HG03135 (cell line): ENCODE results near the gene NEU3.
"Not testable (repeated sequence)": the region's sequence is repeated elsewhere in the genome, so short reads cannot be mapped to it uniquely, and the experiment has no call there.

ENCODE experiments used
- ATAC-seq: cut with Tn5 transposase; IDR thresholded peaks from one replicate; pipeline ENCODE4 v1.9.1; 2021; ENCODE audit warnings: mild to moderate bottlenecking, moderate library complexity; ENCODE audit not compliant: unreplicated experiment

The NEU3 gene

DNA sequence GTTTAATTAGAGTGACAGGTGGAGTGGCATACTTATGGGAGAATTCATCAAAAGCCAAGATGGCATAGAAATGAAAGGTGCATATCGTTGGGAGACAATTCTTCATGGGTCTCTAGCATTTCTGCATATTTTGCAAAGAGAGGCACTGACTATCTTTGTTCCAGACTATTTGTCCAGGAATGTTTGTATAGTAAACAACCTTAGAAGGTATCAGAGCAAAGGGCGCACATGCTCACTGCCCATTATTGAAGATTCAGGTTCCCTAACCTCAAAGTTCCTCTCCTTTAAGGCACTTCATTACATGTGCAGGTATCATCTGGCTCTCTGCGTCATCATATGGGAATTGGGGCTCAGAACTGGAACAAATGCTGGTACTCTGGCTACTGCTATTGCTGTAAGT is 4.7 kb upstream of the NEU3 start:
- no peak for ATAC-seq

DNA sequence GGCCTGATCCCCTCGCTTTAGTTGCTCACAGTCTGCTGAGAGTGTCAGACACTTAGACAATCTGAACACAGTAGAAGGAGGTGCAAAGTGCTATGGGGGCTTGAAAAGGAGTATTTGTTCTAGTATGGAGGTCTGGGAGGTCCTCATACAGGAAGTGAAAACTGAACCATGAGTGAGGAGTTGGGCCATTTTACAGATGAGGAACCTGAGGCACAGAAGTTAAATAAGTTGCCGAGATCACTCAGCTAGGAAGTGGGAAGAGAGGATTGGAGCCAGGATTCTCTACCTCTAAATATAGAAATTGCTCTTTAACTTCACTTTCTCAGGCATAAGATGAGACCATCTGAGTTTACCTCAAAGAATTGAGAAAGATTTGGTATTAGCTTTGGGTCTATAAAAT is 4.0 kb upstream of the NEU3 start:
- ATAC-seq = no peak

DNA sequence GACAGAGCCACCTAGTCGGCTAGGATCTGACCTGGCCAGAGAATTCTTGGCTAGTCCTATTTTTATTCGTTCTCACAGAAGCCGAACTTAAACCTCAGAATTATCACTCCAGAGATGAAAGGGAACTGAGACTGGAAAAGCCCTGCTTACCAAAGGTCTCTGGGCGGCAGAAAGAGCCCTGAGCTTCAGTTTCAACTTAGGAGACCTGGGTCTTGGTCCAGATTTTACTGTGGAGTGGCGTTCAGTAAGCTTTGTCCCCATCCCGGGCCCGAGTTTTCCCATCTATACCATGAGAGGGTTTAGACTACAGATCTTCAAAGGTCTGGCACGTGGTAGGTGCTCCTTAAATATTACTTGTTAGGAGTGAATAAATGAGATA is 516 bp downstream of the NEU3 start:
- ATAC-seq = peak; percentile 5

DNA sequence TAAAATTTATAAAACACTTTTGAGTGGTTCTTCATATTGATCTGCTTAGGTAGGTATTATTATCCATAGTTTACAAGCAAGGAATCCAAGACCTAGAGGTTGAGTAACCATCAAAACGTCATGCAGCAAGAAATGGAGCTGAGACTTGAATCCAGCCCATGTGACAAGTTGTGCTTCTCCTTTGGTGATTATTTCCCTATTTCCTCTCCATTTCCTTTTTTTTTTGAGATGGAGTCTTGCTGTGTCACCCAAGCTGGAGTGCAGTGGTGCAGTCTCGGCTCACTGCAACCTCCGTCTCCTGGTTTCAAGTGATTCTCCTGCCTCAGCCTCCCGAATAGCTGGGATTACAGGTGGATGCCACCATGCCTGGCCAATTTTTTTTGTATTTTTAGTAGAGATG is 1.4 kb downstream of the NEU3 start:
- not testable (repeated sequence) for ATAC-seq

DNA sequence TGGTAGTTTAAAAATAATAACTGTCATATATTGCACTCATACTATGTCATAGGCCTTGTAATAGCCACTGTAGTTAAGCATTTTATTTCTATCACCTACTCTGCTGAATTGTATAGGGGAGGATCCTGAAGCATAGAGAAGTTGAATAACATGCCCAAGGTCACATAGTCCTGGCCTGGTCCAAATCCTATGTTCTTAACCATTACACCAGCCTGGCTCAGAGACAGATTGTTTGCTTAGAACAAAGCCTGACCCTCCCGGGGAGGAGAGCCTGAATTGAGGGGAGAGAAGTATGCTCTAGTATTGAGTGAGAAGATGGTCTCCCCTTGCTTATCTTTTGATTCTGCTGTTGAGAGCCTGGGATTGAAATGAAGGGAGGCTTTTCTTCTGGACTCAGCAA is 2.2 kb downstream of the NEU3 start:
- no peak for ATAC-seq

DNA sequence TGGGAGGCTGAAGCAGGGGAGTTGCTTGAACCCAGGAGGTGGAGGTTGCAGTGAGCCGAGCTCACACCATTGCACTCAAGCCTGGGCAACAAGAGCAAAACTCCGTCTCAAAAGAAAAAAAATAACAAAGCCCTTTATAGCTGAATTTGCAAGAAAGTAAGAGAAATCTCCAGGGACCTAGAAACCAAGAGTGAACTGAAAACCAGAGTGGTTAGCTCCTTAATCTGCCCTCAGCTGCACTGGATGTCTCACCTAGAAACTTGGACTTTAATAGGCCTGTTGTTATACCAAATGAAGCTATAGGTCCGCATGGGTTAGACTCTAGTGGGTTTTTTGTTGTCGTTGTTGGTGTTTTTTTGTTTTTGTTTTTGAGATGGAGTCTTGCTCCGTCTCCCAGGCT is 4.1 kb downstream of the NEU3 start:
- no peak for ATAC-seq

DNA sequence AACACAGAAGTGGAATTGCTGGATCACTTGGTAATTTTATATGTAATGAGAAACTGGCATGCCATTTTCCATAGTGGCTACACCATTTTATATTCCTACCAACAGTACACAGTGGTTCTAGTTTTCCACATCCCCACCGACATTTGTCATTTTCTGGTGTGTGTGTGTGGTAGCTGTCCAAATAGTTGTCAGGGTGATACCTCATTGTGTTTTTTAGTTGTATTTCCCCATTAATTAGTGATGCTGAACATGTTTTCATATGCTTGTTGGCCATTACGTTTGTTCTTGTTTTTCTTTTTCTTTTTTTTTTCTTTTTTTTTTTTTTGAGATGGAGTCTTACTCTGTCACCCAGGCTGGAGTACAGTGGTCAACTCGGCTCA is 12.2 kb downstream of the NEU3 start:
- no peak for ATAC-seq

DNA sequence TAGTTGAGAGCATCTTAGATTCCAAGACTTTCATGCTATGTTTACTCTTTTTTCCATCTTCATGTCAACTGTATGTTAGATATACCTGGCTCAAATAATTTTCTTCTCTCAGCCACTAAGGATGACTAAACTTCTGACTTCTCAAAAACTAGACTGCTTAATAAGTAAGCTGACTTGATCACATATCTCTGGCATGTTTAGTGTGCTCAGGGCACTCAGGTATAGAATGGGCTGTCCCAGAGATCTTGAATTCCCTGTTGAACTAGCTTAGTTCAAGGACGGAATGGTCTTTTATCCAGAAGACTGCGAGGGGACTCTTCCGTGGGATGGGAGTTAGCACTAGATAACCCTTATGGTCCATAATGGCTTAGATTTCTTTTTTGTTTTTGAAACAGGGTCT is 13.0 kb downstream of the NEU3 start:
- ATAC-seq = no peak

DNA sequence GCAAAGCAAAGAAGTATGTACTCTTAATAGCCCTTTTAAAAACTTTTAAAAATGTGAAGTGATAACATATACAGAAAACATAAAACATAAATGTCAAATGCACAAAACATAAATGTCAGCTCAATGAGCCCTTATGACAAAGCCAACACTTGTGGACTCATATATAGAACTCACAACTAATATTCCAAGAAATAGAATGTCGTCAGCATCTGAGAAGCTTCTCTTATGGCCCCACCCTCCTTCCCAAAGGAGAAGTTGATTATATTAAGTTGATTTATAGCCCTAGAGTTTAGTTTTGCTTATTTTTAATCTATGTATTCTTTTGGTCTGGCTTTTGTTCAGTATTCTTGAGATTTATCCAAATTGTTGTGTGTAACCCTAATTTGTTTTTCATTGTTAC is 13.8 kb downstream of the NEU3 start:
- no peak for ATAC-seq

DNA sequence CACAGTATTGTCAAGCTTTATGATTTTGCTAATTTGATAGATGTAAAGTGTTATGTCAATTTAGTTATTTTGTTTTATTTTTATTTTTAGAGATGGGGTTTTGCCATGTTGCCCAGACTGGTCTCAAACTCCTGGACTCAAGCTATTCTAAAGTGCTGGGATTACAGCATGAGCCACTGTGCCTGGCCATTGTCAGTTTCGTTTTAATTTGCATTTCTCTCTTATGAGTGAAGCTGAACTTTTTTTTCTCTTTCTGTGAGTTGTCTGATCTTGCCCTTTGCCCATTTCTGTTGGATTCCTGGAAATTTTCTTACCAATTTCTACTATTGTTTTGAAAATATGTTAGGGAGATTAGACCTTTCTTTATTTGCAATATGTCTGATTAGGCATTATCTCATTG is 15.5 kb downstream of the NEU3 start:
- no peak for ATAC-seq

DNA sequence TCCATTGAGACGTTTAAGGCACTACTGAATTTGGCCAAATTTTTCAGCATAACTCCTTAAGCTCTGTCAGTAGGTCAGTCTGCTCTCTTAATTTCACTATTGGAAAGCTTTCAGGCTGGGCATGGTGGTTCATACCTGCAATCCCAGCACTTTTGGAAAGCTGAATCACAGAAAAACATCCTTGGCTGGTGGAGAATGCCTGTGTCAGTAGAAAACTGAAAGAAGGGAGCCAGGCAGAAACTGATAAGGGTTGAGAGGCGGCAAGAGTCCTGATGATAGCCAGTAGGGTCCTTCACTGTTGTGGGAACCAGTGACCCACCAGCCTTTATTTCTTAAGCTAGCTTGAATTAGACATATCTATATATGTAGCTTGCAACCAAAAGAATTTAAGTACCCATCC is 22.6 kb downstream of the NEU3 start:
- no peak for ATAC-seq

DNA sequence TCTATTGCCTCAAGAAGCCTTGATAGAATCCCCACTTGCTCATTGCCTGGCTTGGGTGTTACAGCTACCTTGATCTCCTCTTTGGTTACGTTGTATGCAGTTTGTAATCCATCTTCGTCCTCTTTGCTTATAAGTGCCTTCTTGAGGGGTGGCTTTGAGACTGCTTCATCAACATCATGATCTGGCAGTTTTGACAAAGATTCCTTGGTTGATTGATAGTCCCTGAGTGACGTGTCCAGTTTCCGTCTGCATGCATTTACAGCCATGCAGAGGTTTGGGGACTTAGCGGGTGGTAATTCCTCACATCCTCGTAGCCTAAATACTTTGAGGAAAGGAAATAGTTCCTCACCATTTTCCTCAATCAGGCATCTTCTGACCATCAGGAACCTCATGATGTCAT is 23.1 kb downstream of the NEU3 start:
- ATAC-seq = no peak

DNA sequence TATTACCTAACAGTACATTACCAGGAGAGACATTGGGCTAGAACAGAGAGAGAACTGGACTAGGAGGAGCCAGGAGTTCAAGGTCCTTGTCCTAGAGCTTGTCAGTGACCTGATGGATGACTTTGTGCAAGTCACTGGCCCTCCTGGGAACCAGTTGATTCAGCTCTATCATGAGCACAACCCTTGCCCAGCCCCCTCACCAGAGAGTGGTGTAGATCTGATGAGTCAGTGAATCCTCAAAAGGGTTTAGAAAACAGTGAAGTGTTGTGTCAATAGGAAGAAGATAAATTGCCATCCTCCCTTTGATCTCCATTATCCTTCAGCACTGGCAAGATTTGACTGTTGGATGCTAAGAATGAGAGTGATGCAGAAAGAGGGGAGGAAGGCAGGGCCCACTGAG is 24.3 kb downstream of the NEU3 start:
- no peak for ATAC-seq

DNA sequence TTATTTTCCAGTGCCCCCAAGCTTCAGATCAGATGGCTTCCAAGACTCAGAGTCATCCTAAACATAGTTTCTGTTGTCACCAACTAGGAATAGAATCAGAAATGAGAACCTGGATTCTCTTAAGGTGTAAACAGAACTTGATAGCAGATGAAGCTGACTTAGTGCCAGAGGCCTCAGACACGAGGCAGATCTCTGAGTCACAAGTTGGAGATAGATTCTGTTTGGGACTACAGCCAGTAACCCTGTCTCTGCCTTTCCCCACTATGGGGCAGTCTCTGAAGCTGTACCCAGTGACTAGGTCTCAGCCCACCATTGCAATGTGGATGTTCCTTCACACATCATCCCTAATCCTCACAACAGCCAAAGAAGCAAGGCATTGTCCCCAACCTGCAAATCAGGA is 25.4 kb downstream of the NEU3 start:
- no peak for ATAC-seq

DNA sequence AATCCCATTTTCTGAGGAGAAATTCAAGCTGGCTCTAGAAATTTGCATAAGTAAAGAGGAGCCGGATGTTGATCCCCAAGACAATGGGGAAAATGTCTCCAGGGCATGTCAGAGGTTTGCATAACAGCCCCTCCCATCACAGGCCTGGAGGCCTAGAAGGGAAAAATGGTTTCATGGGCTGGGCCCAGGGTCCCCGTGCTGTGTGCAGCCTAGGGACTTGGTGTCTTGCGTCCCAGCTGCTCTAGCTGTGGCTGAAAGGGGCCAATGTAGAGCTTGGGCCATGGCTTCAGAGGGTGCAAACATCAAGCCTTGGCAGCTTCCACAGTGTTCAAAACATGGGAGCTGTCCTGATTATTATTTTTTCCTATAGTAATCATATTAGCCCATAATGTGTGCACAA is 30.5 kb downstream of the NEU3 start:
- not testable (repeated sequence) for ATAC-seq

DNA sequence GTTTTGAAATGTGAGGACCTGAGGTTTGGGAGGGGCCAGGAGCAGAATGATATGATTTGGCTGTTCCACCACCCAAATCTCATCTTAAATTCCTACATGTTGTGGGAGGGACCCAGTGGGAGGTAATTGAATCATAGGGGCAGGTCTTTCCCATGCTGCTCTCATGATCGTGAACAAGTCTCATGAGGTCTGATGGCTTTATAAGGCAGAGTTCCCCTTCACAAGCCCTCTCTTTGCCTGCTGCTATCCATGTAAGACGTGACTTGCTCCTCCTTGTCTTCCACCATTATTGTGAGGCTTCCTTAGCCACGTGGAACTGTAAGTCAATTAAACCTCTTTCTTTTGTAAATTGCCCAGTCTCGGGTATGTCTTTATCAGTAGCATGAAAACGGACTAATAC is 31.6 kb downstream of the NEU3 start:
- ATAC-seq = not testable (repeated sequence)

DNA sequence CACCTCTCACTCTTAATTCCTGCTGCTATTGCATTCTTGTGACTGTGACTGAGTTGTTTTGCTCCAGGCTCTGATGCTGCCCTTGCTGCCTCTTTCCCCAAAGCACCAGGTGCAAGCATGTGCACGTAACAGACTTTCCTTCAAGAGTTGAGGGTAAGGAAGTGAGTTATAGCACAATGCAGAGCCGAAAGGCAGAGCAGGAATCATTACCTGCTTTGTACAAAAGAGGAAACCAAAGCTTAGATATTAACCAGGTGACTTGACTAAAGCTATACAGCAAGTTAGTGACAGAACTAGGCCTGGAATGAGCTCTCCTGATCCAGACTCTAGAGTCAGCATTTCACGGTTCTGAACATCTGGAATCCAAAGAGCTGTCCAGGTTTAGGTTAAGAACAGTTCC is 33.6 kb downstream of the NEU3 start:
- ATAC-seq = peak; percentile 62

DNA sequence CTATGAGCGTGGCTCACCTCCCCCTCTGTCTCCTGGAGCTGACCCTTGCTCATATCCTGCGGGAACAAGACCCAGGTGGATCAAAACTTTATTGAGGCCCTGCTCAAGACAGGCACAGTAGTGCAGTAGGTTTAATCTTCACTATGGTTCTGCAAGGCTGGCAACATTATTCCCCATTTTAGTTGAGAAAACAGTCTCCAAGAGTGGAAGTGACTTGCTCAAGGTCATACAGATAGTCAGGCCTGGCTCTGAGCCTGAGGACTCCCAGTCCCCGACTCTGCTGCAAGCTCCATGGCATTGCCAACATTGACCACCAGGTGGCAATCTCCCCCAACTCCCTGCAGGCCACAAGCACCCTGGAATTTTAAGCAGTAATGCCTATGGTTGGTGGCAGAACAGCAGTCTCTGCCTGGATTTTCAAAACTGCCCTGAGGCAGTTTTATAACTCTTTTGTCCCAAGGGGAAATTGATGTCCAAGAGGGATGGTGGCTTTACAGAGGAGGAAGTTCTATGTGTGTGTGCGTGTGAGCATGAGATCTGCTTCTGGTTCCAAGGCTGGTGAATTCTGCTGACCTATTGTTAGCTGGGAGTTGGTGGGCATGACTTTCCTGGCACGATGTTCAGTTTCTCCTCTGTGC is 34.1 kb downstream of the NEU3 start:
- ATAC-seq = peak; percentile 68

DNA sequence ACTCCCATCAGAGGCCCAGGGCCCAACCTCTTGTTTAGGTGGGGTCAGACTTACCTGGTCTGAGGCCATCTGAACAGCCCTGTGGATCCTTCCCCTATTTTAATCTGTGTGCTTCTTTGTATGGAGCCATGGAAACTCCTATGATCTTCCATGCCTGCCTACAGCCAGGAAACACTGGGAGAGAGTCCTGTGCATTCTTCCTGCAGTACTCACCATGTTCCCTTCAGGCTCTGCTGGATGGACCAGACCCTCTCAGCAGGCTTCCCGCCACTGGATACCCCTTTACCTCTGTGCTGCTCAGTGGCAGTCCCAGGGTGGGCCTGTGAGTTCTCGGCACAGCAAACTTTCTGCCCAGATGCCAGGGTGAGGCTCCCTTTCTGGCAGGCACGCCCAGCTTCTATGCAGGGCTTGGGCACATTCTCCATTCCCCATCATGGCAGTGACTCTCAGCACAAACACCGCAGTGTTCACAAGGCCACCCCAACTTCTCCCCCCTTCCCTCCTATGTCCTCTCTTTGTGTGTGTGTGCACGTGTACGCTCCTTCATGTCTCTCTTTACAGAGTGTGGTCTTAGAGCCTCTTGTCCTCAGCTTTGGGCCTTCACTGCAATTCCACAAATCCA is 34.8 kb downstream of the NEU3 start:
- ATAC-seq = no peak

DNA sequence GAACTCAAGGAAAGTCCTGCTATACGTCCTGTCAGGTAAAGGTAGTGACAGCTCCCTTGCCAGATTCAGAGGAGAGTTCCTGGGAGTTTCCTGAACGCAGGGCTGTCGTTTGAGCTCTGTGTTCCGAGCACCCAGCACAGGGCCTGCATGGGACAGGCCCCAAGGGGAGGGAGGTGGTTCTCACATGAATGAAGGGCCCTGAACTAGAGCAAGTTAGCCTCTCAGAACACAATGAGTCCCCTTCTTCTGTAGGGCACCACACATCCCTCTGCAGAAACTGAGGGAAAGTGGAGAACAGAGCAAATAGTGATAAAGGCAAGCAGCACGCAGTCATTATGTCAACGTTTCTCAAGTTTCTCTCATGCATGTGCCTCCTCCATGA is 35.3 kb downstream of the NEU3 start:
- no peak for ATAC-seq

DNA sequence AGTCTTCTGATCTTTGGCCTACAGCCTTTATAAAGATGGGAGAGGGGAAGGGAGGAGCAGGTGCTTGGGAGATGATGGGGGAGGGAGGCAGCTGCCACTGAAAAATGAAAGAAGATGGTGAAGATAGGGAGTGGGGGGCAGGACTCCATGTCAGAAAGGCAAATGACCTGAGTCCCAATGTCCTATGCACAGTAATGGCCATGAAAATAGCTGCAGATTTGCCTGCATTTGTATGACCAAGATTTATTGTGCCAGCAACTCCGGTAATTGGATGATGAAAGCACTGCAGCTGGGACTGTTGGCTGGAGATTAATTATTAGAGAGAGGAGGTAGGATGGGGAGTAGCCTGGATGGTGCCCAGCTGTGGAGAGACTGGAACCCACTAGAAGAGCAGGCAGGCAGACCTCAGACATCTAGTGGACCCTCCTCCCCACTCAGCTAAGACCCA is 36.1 kb downstream of the NEU3 start:
- no peak for ATAC-seq

DNA sequence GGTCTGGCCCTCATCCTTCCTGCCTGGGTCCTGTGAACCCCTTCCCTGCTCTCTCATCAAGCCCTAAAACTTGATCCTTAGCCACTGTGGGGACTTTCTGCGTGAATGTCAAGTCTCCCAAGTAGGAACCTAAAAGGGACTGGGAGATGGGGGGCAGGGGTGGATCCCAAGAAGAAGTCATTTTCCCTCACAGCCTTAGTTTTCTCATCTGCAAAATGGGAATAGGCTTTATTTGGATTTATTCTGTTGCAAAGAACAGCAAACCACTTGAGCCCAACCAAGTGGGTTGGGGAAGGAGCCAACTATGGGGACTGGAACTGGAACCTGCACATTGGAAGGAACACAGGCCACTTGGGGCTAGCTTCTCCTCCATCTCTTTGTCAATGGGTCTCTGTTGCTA is 36.8 kb downstream of the NEU3 start:
- ATAC-seq = no peak

DNA sequence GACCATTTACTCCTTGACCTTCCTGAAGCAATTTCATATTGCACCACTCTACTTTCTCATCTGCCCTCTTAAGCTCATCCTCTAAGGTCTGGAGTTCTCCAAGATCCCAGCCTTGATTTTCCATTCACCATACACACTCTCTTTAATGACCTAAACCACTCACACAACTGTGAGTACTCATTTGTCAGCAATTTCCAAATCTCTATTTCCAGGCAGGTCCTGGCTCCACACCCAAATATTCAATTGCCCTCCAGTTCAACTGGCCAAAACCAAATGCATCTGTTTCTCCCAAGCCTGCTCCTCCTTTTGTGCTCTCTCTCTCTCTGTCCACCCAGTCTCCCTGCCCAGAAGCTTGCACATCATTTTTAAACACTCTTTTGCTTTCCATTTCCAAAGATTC is 39.6 kb downstream of the NEU3 start:
- ATAC-seq = no peak
